GM12801 (cell line): ENCODE results near the gene RNASE11.

Source experiments
- CTCF ChIP-seq: IDR thresholded peaks from one replicate; pipeline ENCODE4 v1.5.1; 2011; ENCODE audit warnings: control low read depth; ENCODE audit not compliant: insufficient read length; ENCODE audit errors: extremely low read depth

Gene RNASE11

GRCh38 chr14:20628063-20628854, 40.5 kb upstream of the RNASE11 start:
- no peak for TF ChIP-seq CTCF

- no peak for TF ChIP-seq CTCF
Measured at GRCh38 chr14:20627346-20628027, 39.7 kb upstream of the RNASE11 start.

- no peak for TF ChIP-seq CTCF
Measured at GRCh38 chr14:20626274-20626673, 38.5 kb upstream of the RNASE11 start.

GRCh38 chr14:20624495-20625070, 36.8 kb upstream of the RNASE11 start:
- TF ChIP-seq CTCF = no peak

GRCh38 chr14:20623798-20624197, 36.0 kb upstream of the RNASE11 start:
- TF ChIP-seq CTCF = no peak

GRCh38 chr14:20622816-20623291, 35.1 kb upstream of the RNASE11 start:
- no peak for TF ChIP-seq CTCF

GRCh38 chr14:20620798-20621478, 33.1 kb upstream of the RNASE11 start:
- no peak for TF ChIP-seq CTCF
